T-helper 9 cell (primary cell): ENCODE measurements around the gene OXNAD1.

Experiments used
- DNase-seq: peaks from one replicate; pipeline ENCODE4 v3.0.0-alpha.2; 2020

OXNAD1 gene

GRCh38 chr3:16247282-16248061 lies 17.5 kb upstream of the OXNAD1 start:
- peak; percentile 70 for DNase-seq

- no peak for DNase-seq
These were observed 16.5 kb upstream of the OXNAD1 start for GRCh38 chr3:16248556-16248955.

- DNase-seq = no peak
These were observed 15.7 kb upstream of the OXNAD1 start for GRCh38 chr3:16249336-16249735.

- DNase-seq = no peak
These were observed 15.1 kb upstream of the OXNAD1 start for GRCh38 chr3:16249886-16250285.

- no peak for DNase-seq
These were observed 13.5 kb upstream of the OXNAD1 start for GRCh38 chr3:16251316-16252085.

- no peak for DNase-seq
These were observed 12.6 kb upstream of the OXNAD1 start for GRCh38 chr3:16252243-16252978.

GRCh38 chr3:16252988-16253387 lies 12.0 kb upstream of the OXNAD1 start:
- no peak for DNase-seq

- DNase-seq = no peak
These were observed 11.4 kb upstream of the OXNAD1 start for GRCh38 chr3:16253601-16254000.

GRCh38 chr3:16254916-16255315 lies 10.1 kb upstream of the OXNAD1 start:
- no peak for DNase-seq

- DNase-seq = no peak
These were observed 9.7 kb upstream of the OXNAD1 start for GRCh38 chr3:16255326-16255725.

GRCh38 chr3:16255726-16256125 lies 9.3 kb upstream of the OXNAD1 start:
- no peak for DNase-seq

- no peak for DNase-seq
These were observed 7.7 kb upstream of the OXNAD1 start for GRCh38 chr3:16257309-16257708.

GRCh38 chr3:16258177-16258576 lies 6.8 kb upstream of the OXNAD1 start:
- no peak for DNase-seq

- no peak for DNase-seq
These were observed 6.1 kb upstream of the OXNAD1 start for GRCh38 chr3:16258866-16259265.

- no peak for DNase-seq
These were observed 5.0 kb upstream of the OXNAD1 start for GRCh38 chr3:16260046-16260445.

GRCh38 chr3:16262174-16262573 lies 2.8 kb upstream of the OXNAD1 start:
- DNase-seq = no peak

GRCh38 chr3:16264174-16264707 lies 771 bp upstream of the OXNAD1 start:
- no peak for DNase-seq

- DNase-seq = no peak
These were observed 409 bp downstream of the OXNAD1 start for GRCh38 chr3:16265455-16265786.

- DNase-seq = no peak
These were observed 1.7 kb downstream of the OXNAD1 start for GRCh38 chr3:16266714-16267113.

- no peak for DNase-seq
These were observed 5.8 kb downstream of the OXNAD1 start for GRCh38 chr3:16270855-16271254.

GRCh38 chr3:16272588-16272987 lies 7.6 kb downstream of the OXNAD1 start:
- no peak for DNase-seq

- no peak for DNase-seq
These were observed 8.9 kb downstream of the OXNAD1 start for GRCh38 chr3:16273867-16274266.

GRCh38 chr3:16277471-16277870 lies 12.5 kb downstream of the OXNAD1 start:
- DNase-seq = no peak
